Measurements from ENCODE around the gene PKN1.

PKN1 gene

GRCh38 chr19:14406645-14407401, 26.3 kb upstream of the PKN1 start:
- DNase-seq, result no peak

- no peak for DNase-seq
Measured at GRCh38 chr19:14407605-14408484, 25.3 kb upstream of the PKN1 start.

GRCh38 chr19:14408491-14409145, 24.5 kb upstream of the PKN1 start:
- no peak for DNase-seq

DNA sequence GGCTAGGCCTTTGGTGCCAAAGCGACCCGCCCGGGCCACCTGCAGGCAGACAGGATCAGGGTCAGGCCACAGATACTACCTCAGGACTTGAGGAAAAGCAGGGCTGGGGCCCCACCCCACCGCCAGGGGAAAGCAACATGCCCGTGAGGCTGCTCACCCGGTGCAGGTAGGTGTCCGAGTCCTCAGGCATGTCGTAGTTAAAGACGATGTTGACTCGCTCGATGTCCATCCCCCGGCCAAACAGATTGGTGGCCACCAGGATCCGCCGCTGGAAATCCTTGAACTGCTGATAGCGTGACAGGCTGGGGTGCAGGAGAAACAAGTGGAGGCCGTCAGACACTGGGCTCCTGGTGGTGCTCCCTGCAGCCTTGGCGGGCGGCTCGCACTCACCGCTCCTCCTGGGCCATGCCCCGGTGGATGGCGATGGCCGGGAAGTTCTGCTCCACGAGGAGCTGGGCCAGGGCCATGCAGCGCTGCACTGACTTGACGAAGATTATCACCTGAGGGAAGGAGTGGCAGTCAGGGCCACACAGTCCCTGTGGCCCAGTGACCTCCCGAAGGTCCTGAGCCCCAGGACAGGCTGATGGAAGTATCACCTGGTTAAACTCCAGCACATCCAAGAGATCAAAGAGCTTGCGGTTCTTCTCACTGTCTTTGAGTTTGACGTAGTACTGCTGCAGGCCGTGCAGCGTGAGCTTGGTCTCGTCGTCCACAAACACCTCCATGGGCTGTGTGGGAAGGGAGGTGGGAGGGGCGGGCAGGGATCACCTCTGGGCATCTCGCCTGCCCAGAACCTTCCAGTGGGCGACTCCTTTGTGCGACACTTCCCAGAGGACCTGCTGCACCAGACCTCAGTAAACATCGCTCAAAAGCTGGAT, 23.7 kb upstream of the PKN1 start:
- no peak for DNase-seq

- no peak for DNase-seq
Measured at GRCh38 chr19:14410091-14411051, 22.7 kb upstream of the PKN1 start.

DNA sequence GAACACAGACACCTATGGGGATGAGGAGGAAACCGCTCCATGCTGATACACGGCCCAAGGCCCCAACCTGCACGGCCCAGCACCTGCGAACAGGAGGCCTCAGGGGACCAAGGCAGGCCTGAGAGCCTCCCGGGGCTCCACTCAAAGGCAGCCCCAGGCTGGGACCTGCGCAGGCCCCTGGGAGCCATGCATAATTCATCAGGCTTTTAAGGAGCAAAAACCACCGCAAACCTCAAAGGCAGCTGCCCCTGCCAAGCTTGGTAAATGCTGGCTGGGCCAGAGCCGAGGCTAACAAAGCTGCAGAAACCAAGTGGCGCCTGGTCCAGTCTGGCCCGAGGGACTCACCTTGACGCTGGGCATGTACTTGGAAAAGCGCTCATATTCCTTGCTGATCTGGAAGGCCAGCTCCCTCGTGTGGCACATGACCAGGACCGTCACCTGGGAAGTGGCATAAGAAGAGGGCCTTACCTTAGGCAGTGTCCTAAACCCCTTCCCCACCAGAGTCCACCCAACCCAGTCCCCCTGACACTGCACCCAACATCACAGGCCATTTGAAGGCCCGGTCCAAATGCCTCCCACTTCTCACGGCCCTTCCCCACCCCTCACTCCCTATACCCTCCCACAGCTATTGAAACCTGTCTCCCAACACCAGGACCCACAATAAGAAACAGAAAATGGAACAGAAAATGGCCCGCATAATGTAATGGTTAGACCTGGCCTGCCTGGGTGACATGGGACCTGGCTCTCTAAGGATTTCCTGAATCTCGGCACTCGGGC, 21.8 kb upstream of the PKN1 start:
- no peak for DNase-seq

DNA sequence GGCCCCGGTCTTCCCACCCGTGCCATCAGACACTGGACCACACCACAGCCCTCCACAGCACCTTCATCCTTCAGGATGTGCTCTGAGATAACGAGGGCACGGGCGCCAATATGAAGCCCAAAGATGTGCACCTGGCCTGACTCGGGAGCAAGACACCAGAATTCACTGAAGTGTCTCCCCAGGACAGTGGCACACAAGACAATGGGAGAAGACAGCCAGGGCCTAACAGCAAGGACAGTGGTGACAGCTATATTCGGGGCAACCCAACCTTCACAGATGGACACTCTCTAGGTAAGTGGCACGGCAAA, 21.2 kb upstream of the PKN1 start:
- DNase-seq, result no peak

DNA sequence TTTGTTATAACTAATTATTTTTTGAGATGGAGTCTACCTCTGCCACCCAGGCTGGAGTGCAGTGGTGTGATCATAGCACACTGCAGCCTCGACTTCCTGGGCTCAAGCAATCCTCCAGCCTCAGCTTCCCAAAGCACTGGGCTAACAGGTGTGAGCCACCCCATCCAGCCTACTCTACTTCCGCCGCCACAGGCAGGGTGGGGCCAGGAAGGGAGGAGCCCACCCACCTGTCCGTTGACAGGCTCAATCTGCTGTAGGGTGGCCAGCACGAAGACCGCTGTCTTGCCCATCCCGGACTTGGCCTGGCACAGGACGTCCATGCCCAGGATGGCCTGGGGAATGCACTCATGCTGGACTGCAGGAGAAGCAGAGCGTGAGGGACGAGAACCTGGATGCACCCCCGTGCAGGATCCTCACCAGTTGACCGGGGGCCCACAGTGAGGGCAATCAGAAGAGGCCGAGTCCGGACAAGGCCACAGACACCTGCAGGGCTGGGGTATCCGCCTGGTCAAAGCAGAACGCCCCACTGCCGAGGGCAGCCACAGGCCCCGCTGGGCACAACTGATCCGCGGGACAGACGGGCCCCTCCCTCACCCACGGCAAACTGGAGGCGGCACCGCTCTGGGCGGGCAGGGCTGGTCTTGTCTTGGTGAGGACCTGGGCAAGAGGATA, 20.6 kb upstream of the PKN1 start:
- no peak for DNase-seq

- DNase-seq, result no peak
Measured at GRCh38 chr19:14412996-14413692, 20.0 kb upstream of the PKN1 start.

- DNase-seq, result no peak
Measured at GRCh38 chr19:14413693-14414181, 19.4 kb upstream of the PKN1 start.

DNA sequence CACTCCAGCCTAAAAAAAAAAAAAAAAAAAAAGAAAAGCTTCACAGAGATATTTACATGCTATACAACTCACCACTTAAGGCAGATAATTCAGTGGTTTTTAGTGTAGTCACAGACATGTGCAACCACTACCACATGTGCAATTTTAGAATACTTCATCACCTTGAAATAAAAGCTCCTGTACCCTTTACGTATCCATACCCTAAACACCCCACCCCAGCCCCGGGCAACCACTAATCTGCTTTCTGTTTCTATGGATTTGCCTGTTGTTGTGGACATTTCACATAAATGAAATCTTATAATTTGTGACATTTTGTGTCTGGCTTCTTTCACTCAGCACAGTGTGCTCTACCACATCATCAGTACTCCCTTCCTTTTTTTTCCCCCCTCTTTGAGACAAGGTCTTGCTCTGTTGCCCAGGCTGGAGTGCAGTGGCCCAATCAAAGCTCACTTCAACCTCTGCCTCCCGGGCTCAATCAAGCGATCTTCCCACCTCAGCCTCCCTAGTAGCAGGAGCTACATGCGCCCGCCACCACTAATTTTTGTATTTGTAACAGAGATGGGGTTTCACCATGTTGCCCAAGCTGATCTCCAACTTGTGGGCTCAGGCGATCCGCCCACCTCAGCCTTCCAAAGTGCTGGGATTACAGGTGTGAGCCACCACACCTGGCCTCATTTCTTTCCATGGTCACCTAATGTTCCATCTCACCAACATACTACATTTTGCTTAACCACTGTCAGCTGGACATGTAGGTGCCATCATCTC, 18.0 kb upstream of the PKN1 start:
- peak; percentile 31 for DNase-seq

GRCh38 chr19:14416817-14417231, 16.3 kb upstream of the PKN1 start:
- peak; percentile 50 for DNase-seq

DNA sequence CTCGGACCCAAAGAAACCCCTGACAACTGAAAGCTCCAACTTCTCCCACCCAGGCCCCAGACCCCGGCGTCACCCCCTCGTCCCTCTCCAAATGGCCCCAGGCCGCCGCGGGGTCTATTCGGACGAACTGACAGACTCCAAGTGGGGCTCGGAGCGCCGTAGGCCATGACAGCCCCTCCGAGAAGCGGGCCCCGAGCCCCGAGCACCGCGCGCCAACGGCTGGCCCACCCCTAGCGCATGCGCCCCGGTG, 14.3 kb upstream of the PKN1 start:
- peak; percentile 85 for DNase-seq

GRCh38 chr19:14419106-14419813, 13.8 kb upstream of the PKN1 start, which contains the start of gene DDX39A:
TSS of gene DDX39A (minus strand) at chr19:14419341. CDS start at chr19:14413220, 6,121 bp downstream.
- DNase-seq, result peak; percentile 99

GRCh38 chr19:14425696-14426138, 7.4 kb upstream of the PKN1 start:
- no peak for DNase-seq

GRCh38 chr19:14427461-14427860, 5.6 kb upstream of the PKN1 start:
- no peak for DNase-seq

DNA sequence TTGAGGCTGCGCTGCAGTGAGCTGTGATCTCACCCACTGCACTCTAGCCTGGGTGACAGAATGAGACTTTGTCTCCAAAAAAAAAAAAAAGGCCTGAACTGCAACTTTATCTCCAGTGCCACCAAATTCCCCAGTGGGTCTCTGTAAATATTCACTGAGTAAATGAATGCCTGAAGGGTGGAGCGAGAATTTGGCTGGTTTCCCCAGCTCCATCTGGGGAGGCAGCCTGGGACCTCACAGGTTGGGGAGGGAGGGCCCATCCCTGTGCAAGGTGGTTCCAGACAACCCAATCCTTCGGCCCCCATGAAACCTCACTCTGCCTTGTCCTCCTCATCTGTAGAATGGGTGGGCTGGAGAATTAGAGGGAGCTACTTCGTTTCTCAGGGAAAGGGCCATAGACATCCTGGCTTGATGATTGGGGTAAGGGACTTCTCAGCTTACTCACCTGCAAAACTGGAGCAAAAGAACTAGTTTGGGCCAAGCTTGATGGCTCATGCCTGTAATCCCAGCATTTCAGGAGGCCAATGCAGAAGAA, 4.2 kb upstream of the PKN1 start:
- DNase-seq, result no peak

DNA sequence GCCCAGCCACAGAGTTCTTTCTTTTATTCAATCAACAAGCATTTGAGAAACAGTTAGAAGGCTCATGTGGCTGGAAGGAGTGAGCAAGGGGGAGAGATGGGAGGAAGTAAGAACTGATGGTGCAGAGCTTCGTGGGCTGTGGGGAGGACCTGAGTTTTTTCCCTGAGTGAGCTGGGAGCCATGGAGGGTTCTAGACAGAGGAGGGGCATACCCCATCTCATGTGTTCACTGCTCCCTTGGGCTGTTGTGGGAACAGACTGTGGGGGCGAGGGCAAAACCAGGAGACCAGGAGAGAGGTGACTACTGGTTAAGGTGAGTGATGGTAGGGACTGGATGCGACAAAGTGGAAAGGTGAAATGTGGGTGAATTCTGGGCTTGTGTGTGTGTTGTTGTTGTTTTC, 2.4 kb upstream of the PKN1 start:
- no peak for DNase-seq
